Measurements from ENCODE around the gene TTC39C. TPM values are rescaled to one million over a fixed set of nuclear protein-coding genes. Genes with fewer than 3 reads are reported as not detected.

TTC39C gene
- total and polyA plus RNA-seq, 3 experiments from 2014 or later, result 57.4 to 80.2 (median 59.5) TPM

GRCh38 chr18:24048261-24048660 is 33.7 kb downstream of the TTC39C start:
- Mint-ChIP-seq H3K4me1 (peaks cover 73 to 85% (median 83%) of the 10 kb centered on the region in 3 donors), H3K36me3 (peaks cover 0 to 40% (median 5%) of the 10 kb centered on the region in 3 donors), H3K9me3 (peaks cover 0 to 1% (median 0%) of the 10 kb centered on the region in 5 donors), H3K27me3 (peaks cover 0 to 2% of the 10 kb centered on the region in 2 donors), H3K27ac (peak overlapping the region in 5 of 8 donors; percentile 37 to 93 (median 51)), H3K4me3 (peak overlapping the region in 4 of 7 donors; percentile 14 to 66 (median 58))
- no peaks in the 10 kb centered on the region for H3K36me3 ChIP-seq (ENCODE audit: insufficient read depth, low read length)
- H3K9me3 ChIP-seq (ENCODE audit: low read length), result no peaks in the 10 kb centered on the region
- H3K4me1 ChIP-seq (ENCODE audit: insufficient read depth, low read length), result peaks cover 62% of the 10 kb centered on the region
- POLR2A ChIA-PET, result no interaction called here
- H3K4me3 ChIP-seq (ENCODE audit: low read length), result no peak overlapping the region
- CTCF ChIA-PET, result no interaction called here
- DNase-seq, result no peak
- no peak overlapping the region for H3K27ac ChIP-seq (ENCODE audit: low read depth, low read length)
- no peaks in the 10 kb centered on the region for H3K27me3 ChIP-seq (ENCODE audit: insufficient read depth, low read length, poor library complexity, severe bottlenecking)

- Mint-ChIP-seq H3K36me3 (peaks cover 0 to 40% (median 3%) of the 10 kb centered on the region in 3 donors), H3K4me3 (peak overlapping the region in 4 of 7 donors; percentile 17 to 52 (median 30)), H3K4me1 (peaks cover 73 to 85% (median 83%) of the 10 kb centered on the region in 3 donors), H3K9me3 (peaks cover 0 to 1% (median 0%) of the 10 kb centered on the region in 5 donors), H3K27ac (peak overlapping the region in 7 of 8 donors; percentile 56 to 90 (median 76)), H3K27me3 (no peaks in the 10 kb centered on the region)
- CTCF ChIA-PET, result no interaction called here
- no peaks in the 10 kb centered on the region for H3K36me3 ChIP-seq (ENCODE audit: insufficient read depth, low read length)
- H3K27ac ChIP-seq (ENCODE audit: low read depth, low read length), result no peak overlapping the region
- no peak overlapping the region for H3K4me3 ChIP-seq (ENCODE audit: low read length)
- no peaks in the 10 kb centered on the region for H3K27me3 ChIP-seq (ENCODE audit: insufficient read depth, low read length, poor library complexity, severe bottlenecking)
- no peak for DNase-seq
- no peaks in the 10 kb centered on the region for H3K9me3 ChIP-seq (ENCODE audit: low read length)
- peaks cover 62% of the 10 kb centered on the region for H3K4me1 ChIP-seq (ENCODE audit: insufficient read depth, low read length)
- POLR2A ChIA-PET, result no interaction called here
These were observed 34.6 kb downstream of the TTC39C start for GRCh38 chr18:24049142-24049541.

GRCh38 chr18:24051031-24051947 is 36.7 kb downstream of the TTC39C start:
- DNase-seq, result no peak
- Mint-ChIP-seq H3K27ac (peak overlapping the region; percentile 24 to 89 (median 81)), H3K27me3 (no peaks in the 10 kb centered on the region), H3K9me3 (no peaks in the 10 kb centered on the region), H3K36me3 (peaks cover 0 to 35% (median 5%) of the 10 kb centered on the region in 3 donors), H3K4me3 (peak overlapping the region in 4 of 7 donors; percentile 17 to 40 (median 23)), H3K4me1 (peaks cover 84 to 95% (median 93%) of the 10 kb centered on the region in 3 donors)
- CTCF ChIA-PET, result interaction anchor here (1.2 kb wide), 1 partner anchor 25 kb away, joined by 3 read pairs; no protein-coding TSS in a partner anchor
- Histone ChIP-seq H3K4me3 (ENCODE audit: low read length) (no peak overlapping the region), H3K9me3 (ENCODE audit: low read length) (no peaks in the 10 kb centered on the region), H3K27me3 (ENCODE audit: insufficient read depth, low read length, poor library complexity, severe bottlenecking) (no peaks in the 10 kb centered on the region), H3K36me3 (ENCODE audit: insufficient read depth, low read length) (no peaks in the 10 kb centered on the region), H3K27ac (ENCODE audit: low read depth, low read length) (no peak overlapping the region), H3K4me1 (ENCODE audit: insufficient read depth, low read length) (peaks cover 77% of the 10 kb centered on the region)
- POLR2A ChIA-PET, result no interaction called here

GRCh38 chr18:24052053-24052452 is 37.5 kb downstream of the TTC39C start:
- POLR2A ChIA-PET, result no interaction called here
- H3K4me3 Mint-ChIP-seq, result peak overlapping the region in 4 of 7 donors; percentile 4 to 63 (median 26)
- peak overlapping the region; percentile 24 to 89 (median 68) for H3K27ac Mint-ChIP-seq
- H3K9me3 ChIP-seq (ENCODE audit: low read length), result no peaks in the 10 kb centered on the region
- H3K9me3 Mint-ChIP-seq, result no peaks in the 10 kb centered on the region
- no peak overlapping the region for H3K4me3 ChIP-seq (ENCODE audit: low read length)
- H3K27me3 ChIP-seq (ENCODE audit: insufficient read depth, low read length, poor library complexity, severe bottlenecking), result no peaks in the 10 kb centered on the region
- H3K27me3 Mint-ChIP-seq, result no peaks in the 10 kb centered on the region
- DNase-seq, result no peak
- H3K4me1 Mint-ChIP-seq, result peaks cover 88 to 99% (median 98%) of the 10 kb centered on the region in 3 donors
- no peaks in the 10 kb centered on the region for H3K36me3 ChIP-seq (ENCODE audit: insufficient read depth, low read length)
- H3K27ac ChIP-seq (ENCODE audit: low read depth, low read length), result no peak overlapping the region
- peaks cover 78% of the 10 kb centered on the region for H3K4me1 ChIP-seq (ENCODE audit: insufficient read depth, low read length)
- H3K36me3 Mint-ChIP-seq, result peaks cover 0 to 36% (median 5%) of the 10 kb centered on the region in 3 donors
- CTCF ChIA-PET, result interaction anchor here (1.2 kb wide), 1 partner anchor 26 kb away, joined by 3 read pairs; no protein-coding TSS in a partner anchor

- ChIA-PET CTCF (no interaction called here), POLR2A (no interaction called here)
- H3K9me3 ChIP-seq (ENCODE audit: low read length), result no peaks in the 10 kb centered on the region
- no peaks in the 10 kb centered on the region for H3K9me3 Mint-ChIP-seq
- DNase-seq, result no peak
- H3K27me3 Mint-ChIP-seq, result no peaks in the 10 kb centered on the region
- H3K4me3 ChIP-seq (ENCODE audit: low read length), result no peak overlapping the region
- H3K4me3 Mint-ChIP-seq, result peak overlapping the region in 3 of 7 donors; percentile 3 to 58 (median 29)
- H3K27ac ChIP-seq (ENCODE audit: low read depth, low read length), result no peak overlapping the region
- peaks cover 0 to 45% (median 9%) of the 10 kb centered on the region in 3 donors for H3K36me3 Mint-ChIP-seq
- peaks cover 86 to 99% (median 98%) of the 10 kb centered on the region in 3 donors for H3K4me1 Mint-ChIP-seq
- no peaks in the 10 kb centered on the region for H3K27me3 ChIP-seq (ENCODE audit: insufficient read depth, low read length, poor library complexity, severe bottlenecking)
- peaks cover 68% of the 10 kb centered on the region for H3K4me1 ChIP-seq (ENCODE audit: insufficient read depth, low read length)
- H3K36me3 ChIP-seq (ENCODE audit: insufficient read depth, low read length), result no peaks in the 10 kb centered on the region
- peak overlapping the region; percentile 14 to 89 (median 82) for H3K27ac Mint-ChIP-seq
These were observed 38.7 kb downstream of the TTC39C start for GRCh38 chr18:24053211-24053610.

- ChIA-PET CTCF (interaction anchor here (1.6 kb wide), 1 partner anchor 11 kb away, joined by 3 read pairs; no protein-coding TSS in a partner anchor), POLR2A (no interaction called here)
- Histone ChIP-seq H3K27ac (ENCODE audit: low read depth, low read length) (no peak overlapping the region), H3K9me3 (ENCODE audit: low read length) (no peaks in the 10 kb centered on the region), H3K4me3 (ENCODE audit: low read length) (peak overlapping the region; percentile 7), H3K4me1 (ENCODE audit: insufficient read depth, low read length) (peaks cover 60% of the 10 kb centered on the region), H3K36me3 (ENCODE audit: insufficient read depth, low read length) (no peaks in the 10 kb centered on the region), H3K27me3 (ENCODE audit: insufficient read depth, low read length, poor library complexity, severe bottlenecking) (no peaks in the 10 kb centered on the region)
- no peak for DNase-seq
- peak overlapping the region in 6 of 7 donors; percentile 46 to 70 (median 56) for H3K4me3 Mint-ChIP-seq
- peaks cover 0 to 46% (median 7%) of the 10 kb centered on the region in 3 donors for H3K36me3 Mint-ChIP-seq
- peaks cover 80 to 96% (median 90%) of the 10 kb centered on the region in 3 donors for H3K4me1 Mint-ChIP-seq
- H3K27ac Mint-ChIP-seq, result peak overlapping the region; percentile 41 to 89 (median 78)
- H3K27me3 Mint-ChIP-seq, result no peaks in the 10 kb centered on the region
- no peaks in the 10 kb centered on the region for H3K9me3 Mint-ChIP-seq
These were observed 39.6 kb downstream of the TTC39C start for GRCh38 chr18:24054130-24054529.

GRCh38 chr18:24055009-24055804 is 40.7 kb downstream of the TTC39C start:
- H3K4me1 ChIP-seq (ENCODE audit: insufficient read depth, low read length), result peaks cover 61% of the 10 kb centered on the region
- Mint-ChIP-seq H3K27me3 (no peaks in the 10 kb centered on the region), H3K36me3 (peaks cover 0 to 45% (median 7%) of the 10 kb centered on the region in 3 donors), H3K9me3 (no peaks in the 10 kb centered on the region), H3K4me1 (peaks cover 81 to 95% (median 90%) of the 10 kb centered on the region in 3 donors), H3K4me3 (peak overlapping the region; percentile 14 to 62 (median 57)), H3K27ac (peak overlapping the region in 7 of 8 donors; percentile 4 to 84 (median 75))
- no peak overlapping the region for H3K27ac ChIP-seq (ENCODE audit: low read depth, low read length)
- no peak overlapping the region for H3K4me3 ChIP-seq (ENCODE audit: low read length)
- no peaks in the 10 kb centered on the region for H3K9me3 ChIP-seq (ENCODE audit: low read length)
- DNase-seq, result no peak
- H3K36me3 ChIP-seq (ENCODE audit: insufficient read depth, low read length), result no peaks in the 10 kb centered on the region
- H3K27me3 ChIP-seq (ENCODE audit: insufficient read depth, low read length, poor library complexity, severe bottlenecking), result no peaks in the 10 kb centered on the region
- POLR2A ChIA-PET, result interaction anchor here (1.0 kb wide), 1 partner anchor 20 kb away, joined by 3 read pairs; no protein-coding TSS in a partner anchor
- CTCF ChIA-PET, result interaction anchor here (1.3 to 1.6 kb wide), 2 partner anchors 10 to 27 kb away, joined by 3 to 4 read pairs; no protein-coding TSS in a partner anchor
